ENCODE measurements around the gene OR10P1. TPM values are rescaled to one million over a fixed set of nuclear protein-coding genes. Genes with fewer than 3 reads are reported as not detected.

Gene OR10P1
- total RNA-seq, 3 donors from 2014 or later (not counting 1 experiment from before 2014, with no cell fraction given) = not detected

DNA sequence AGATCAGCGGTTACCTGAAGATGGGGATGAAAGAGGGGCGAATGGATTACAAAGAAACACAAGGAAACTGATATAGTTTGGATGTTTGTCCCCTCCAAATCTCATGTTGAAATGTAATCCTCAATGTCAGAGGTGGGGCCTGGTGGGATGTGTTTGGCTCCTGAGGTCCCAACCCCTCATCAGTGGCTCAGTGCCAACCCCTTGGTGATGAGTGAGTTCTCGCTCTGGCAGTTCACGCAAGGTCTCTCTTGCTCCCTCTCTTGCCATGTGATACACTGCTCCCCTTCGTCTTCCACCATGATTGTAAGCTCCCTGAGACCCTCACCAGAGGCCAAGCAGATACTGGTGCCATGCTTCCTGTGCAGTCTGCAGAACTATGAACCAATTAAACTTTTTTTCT is 43.0 kb downstream of the OR10P1 start:
- Histone ChIP-seq H3K9me3 (ENCODE audit: control insufficient read depth, insufficient read depth, low read length) (no peaks in the 10 kb centered on the region), H3K4me3 (ENCODE audit: low read length) (no peak overlapping the region), H3K27ac (ENCODE audit: low read length) (no peak overlapping the region), H3K4me1 (ENCODE audit: control insufficient read depth, insufficient read depth, low read length) (peaks cover 14% of the 10 kb centered on the region), H3K27me3 (ENCODE audit: control insufficient read depth, insufficient read depth, low read length) (peaks cover 3% of the 10 kb centered on the region), H3K36me3 (ENCODE audit: control insufficient read depth, insufficient read depth, low read length) (no peaks in the 10 kb centered on the region)
- peaks cover 0 to 11% of the 10 kb centered on the region in 2 donors for H3K4me1 Mint-ChIP-seq
- no peak overlapping the region for H3K27ac Mint-ChIP-seq
- H3K36me3 Mint-ChIP-seq = no peaks in the 10 kb centered on the region
- DNase-seq = no peak
- H3K4me3 Mint-ChIP-seq = no peak overlapping the region
- ATAC-seq = no peak
- peaks cover 21% of the 10 kb centered on the region in 2 donors for H3K27me3 Mint-ChIP-seq (ENCODE audit: low read depth in 2 of 2)
- WGBS (ENCODE audit: insufficient coverage) = 94% methylated on average over 5 of the region's 5 CpGs
- intact Hi-C loops (cut with micrococcal nuclease) = no loop called here
- TF ChIP-seq, protein P1, sequence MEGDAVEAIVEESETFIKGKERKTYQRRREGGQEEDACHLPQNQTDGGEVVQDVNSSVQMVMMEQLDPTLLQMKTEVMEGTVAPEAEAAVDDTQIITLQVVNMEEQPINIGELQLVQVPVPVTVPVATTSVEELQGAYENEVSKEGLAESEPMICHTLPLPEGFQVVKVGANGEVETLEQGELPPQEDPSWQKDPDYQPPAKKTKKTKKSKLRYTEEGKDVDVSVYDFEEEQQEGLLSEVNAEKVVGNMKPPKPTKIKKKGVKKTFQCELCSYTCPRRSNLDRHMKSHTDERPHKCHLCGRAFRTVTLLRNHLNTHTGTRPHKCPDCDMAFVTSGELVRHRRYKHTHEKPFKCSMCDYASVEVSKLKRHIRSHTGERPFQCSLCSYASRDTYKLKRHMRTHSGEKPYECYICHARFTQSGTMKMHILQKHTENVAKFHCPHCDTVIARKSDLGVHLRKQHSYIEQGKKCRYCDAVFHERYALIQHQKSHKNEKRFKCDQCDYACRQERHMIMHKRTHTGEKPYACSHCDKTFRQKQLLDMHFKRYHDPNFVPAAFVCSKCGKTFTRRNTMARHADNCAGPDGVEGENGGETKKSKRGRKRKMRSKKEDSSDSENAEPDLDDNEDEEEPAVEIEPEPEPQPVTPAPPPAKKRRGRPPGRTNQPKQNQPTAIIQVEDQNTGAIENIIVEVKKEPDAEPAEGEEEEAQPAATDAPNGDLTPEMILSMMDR (IDR thresholded peaks at IDR 0.05) = no peak
- no peaks in the 10 kb centered on the region for H3K9me3 Mint-ChIP-seq

DNA sequence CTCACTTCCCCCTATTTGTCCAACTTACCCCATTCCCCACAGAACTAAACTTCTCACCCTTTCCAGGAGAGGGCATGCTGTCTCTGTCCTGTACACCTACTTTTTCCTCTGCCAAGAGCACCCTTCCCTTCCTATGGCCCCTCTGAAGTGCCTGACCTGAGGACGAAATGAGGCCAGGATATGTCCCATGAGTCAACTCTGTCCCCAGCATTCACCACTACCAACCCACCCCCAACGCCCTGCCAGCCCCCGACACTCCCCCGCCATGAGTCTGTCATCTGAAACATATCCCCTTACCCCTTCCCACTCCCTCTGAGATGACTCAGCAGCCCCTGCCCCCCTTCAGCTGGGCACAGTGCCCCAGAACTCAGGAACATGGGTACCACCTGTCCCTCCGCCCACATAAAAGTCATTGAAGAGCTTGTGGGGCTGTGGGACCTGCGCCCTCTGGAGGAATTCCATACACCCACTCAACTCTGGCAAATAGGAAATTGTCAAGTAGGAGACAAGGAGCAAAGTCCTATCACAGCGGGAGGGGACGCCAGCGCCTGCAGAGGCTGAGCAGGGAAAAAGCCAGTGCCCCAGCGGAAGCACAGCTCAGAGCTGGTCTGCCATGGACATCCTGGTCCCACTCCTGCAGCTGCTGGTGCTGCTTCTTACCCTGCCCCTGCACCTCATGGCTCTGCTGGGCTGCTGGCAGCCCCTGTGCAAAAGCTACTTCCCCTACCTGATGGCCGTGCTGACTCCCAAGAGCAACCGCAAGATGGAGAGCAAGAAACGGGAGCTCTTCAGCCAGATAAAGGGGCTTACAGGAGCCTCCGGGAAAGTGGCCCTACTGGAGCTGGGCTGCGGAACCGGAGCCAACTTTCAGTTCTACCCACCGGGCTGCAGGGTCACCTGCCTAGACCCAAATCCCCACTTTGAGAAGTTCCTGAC is 44.7 kb downstream of the OR10P1 start:
- 13% methylated on average over 17 of the region's 17 CpGs for WGBS (ENCODE audit: insufficient coverage)
- peak in 1 of 2 donors; percentile 13 for DNase-seq
- Mint-ChIP-seq H3K4me3 (no peak overlapping the region), H3K36me3 (no peaks in the 10 kb centered on the region), H3K9me3 (no peaks in the 10 kb centered on the region), H3K4me1 (peaks cover 0 to 11% of the 10 kb centered on the region in 2 donors), H3K27ac (no peak overlapping the region), H3K27me3 (ENCODE audit: low read depth in 2 of 2) (peaks cover 21% of the 10 kb centered on the region in 2 donors)
- Histone ChIP-seq H3K27ac (ENCODE audit: low read length) (no peak overlapping the region), H3K4me1 (ENCODE audit: control insufficient read depth, insufficient read depth, low read length) (peaks cover 14% of the 10 kb centered on the region), H3K4me3 (ENCODE audit: low read length) (no peak overlapping the region), H3K36me3 (ENCODE audit: control insufficient read depth, insufficient read depth, low read length) (no peaks in the 10 kb centered on the region), H3K9me3 (ENCODE audit: control insufficient read depth, insufficient read depth, low read length) (no peaks in the 10 kb centered on the region), H3K27me3 (ENCODE audit: control insufficient read depth, insufficient read depth, low read length) (peaks cover 3% of the 10 kb centered on the region)
- TF ChIP-seq, protein P1 (IDR thresholded peaks at IDR 0.05) = no peak
- intact Hi-C loops (cut with micrococcal nuclease) = no loop called here
- peak in 1 of 3 donors; percentile 48 for ATAC-seq

DNA sequence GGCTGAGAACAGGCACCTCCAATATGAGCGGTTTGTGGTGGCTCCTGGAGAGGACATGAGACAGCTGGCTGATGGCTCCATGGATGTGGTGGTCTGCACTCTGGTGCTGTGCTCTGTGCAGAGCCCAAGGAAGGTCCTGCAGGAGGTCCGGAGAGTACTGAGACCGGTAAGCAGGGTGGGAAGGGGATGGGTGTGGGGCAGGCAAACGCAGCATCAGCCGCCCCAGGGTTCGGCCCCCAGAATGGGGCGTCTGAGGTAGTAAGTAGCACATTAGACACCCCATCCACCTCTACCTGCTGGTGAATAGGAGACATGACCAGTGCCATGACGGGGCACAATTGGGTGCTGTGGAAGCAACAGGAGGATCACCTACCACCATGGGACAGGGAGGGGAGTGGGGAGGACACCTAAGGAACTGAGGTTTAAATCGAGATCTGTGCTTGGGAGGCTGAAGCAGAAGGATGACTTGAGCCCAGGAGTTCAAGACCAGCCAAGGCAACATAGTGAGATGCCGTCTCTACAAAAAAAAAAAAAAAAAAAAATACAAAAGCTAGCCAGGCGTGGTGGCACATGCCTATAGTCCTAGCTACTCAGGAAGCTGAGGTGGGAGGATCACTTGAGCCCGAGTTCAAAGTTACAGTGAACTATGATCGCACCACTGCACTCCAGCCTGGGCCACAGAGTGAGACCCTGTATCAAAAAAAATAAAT is 45.5 kb downstream of the OR10P1 start:
- Mint-ChIP-seq H3K36me3 (no peaks in the 10 kb centered on the region), H3K27me3 (ENCODE audit: low read depth in 2 of 2) (peaks cover 21% of the 10 kb centered on the region in 2 donors), H3K9me3 (no peaks in the 10 kb centered on the region), H3K4me3 (no peak overlapping the region), H3K27ac (no peak overlapping the region), H3K4me1 (peaks cover 0 to 11% of the 10 kb centered on the region in 2 donors)
- Histone ChIP-seq H3K36me3 (ENCODE audit: control insufficient read depth, insufficient read depth, low read length) (no peaks in the 10 kb centered on the region), H3K4me1 (ENCODE audit: control insufficient read depth, insufficient read depth, low read length) (peaks cover 14% of the 10 kb centered on the region), H3K9me3 (ENCODE audit: control insufficient read depth, insufficient read depth, low read length) (no peaks in the 10 kb centered on the region), H3K27ac (ENCODE audit: low read length) (no peak overlapping the region), H3K4me3 (ENCODE audit: low read length) (no peak overlapping the region), H3K27me3 (ENCODE audit: control insufficient read depth, insufficient read depth, low read length) (peaks cover 3% of the 10 kb centered on the region)
- TF ChIP-seq, protein P1 (IDR thresholded peaks at IDR 0.05) = no peak
- WGBS (ENCODE audit: insufficient coverage) = 72% methylated on average over 9 of the region's 13 CpGs
- DNase-seq (no peak), ATAC-seq (no peak)
- intact Hi-C loops (cut with micrococcal nuclease) = no loop called here

Data from natural killer cell (primary cell).